H54 (cell line): ENCODE results near the gene INSC.
A peak's percentile ranks its signal among the peaks of the same experiment; 100 is the strongest.
"Not testable (repeated sequence)": the region's sequence is repeated elsewhere in the genome, so short reads cannot be mapped to it uniquely, and the experiment has no call there.

Experiments
- DNase-seq: peaks from one replicate; pipeline ENCODE4 v3.0.0; 2011; ENCODE audit warnings: low spot score, mixed read lengths; ENCODE audit not compliant: insufficient read length
- FAIRE-seq: peaks from 3 replicates; lab custom pipeline; 2011; peaks lifted over from hg19 to GRCh38; lab: Jason Lieb, UNC
- POLR2A ChIP-seq: IDR thresholded peaks from 2 replicates; pipeline ENCODE4 v1.6.1; 2011; ENCODE audit warnings: low read depth, mild to moderate bottlenecking, low read length

Gene INSC, protein sequence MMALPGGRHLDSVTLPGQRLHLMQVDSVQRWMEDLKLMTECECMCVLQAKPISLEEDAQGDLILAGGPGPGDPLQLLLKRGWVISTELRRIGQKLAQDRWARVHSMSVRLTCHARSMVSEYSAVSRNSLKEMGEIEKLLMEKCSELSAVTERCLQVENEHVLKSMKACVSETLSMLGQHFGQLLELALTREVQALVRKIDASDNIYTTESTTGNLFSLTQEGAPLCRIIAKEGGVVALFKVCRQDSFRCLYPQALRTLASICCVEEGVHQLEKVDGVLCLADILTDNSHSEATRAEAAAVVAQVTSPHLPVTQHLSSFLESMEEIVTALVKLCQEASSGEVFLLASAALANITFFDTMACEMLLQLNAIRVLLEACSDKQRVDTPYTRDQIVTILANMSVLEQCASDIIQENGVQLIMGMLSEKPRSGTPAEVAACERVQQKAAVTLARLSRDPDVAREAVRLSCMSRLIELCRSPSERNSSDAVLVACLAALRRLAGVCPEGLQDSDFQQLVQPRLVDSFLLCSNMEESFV

DNA sequence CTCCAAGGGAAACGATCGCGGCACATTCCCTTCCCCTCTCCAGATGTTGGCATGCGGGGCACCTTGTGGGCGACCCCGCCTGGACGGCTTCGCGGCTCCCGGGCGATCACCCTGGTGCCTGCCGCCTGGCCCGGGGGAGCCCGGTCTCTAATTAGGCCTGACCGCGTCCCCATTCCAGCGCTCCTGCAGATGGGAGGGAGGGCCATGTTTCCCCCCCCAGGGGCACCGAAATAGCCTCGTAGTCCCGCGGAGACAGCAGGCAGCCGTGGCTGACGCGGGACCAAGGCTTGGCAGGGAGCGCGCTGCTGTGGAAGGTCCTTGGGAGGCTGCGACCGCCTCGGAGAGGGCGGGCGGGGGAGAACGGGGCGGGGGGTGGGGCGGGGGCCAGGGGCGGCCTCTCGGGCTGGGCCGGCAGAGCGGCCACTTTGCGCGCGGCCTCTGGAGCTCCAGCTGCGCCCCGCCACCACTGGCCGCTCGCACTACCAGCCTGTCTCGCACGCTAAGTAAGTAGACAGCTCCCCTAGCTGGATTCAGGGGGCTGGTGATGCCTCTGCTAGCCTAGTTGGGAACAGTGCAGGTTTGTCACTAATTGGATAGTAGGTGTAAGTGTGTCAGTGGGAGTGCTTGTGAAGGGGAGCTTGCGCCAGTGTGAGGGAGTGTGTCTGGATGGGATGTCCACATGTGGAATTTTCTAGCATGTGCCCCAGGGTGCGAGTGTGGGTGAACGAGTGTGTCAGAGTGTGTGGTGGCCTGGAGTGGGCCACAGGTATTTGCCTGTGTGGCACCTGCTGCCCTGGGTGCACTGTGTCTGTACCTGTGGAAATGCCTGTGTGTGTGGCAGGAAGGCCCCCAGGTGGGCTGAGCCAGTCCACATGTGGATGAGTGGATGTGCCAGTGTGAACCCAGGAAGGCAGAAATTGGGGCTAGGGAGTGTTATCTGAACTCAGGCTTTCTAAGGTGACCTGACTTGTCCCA, at the start of gene INSC:
TSS of gene INSC (plus strand) at position 423 of the 975 bp plus-strand sequence. CDS start 34,252 bp downstream, outside the sequence.
- DNase-seq (no peak), FAIRE-seq (no peak)
- no peak for TF ChIP-seq POLR2A

DNA sequence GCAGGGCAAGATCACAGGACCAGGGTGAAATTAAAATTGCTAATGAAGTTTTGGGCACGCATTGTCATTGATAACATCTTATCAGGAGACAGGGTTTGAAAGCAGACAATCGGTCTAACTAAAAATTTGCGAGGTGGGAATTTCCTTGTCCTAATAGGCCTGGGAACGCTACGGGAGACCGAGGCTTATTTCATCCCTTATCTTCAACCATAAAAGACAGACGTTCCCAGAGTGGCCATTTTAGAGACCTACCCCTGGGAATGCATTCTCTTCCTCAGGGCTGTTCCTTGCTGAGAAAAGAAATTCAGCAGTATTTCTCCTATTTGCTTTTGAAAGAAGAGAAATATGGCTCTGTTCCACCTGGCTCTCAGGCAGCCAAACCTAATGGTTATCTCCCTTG, 45.0 kb upstream of the INSC start:
- not testable (repeated sequence) for FAIRE-seq, DNase-seq

DNA sequence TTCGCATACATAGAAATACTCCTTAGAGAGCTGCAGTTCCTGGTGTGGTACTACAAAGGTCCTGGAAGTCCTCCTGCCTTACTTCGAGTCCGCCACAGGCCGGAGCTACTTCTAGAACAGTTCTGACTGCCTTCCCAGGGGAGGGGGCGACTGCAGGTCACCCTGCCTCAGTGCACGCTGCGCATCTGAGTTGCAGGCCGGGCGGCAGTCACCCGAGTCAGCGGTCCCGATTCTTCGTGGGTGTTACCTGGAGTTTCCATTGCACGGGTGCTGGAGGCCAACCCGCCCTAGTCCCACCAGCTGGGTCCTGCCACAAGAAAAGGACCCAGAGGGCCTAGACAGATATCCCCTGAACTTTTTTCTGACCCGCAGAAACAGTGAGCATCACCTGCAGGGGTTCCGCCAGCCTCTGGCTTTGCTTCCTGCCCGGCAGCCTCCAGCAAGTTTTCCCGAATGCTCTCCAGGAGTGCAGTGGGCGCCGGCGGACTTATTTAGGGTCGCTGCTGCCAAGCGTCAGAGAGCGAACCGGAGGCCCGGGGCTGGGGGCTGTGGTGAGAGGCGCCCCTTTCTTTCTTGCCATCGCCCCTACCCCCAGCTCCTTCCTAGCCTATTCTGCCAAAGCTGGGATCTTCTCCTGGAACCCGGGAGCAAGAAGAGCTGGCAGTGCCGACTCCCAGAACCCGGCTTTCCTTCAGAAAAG, 43.0 kb upstream of the INSC start:
- no peak for FAIRE-seq
- no peak for TF ChIP-seq POLR2A
- DNase-seq = no peak

DNA sequence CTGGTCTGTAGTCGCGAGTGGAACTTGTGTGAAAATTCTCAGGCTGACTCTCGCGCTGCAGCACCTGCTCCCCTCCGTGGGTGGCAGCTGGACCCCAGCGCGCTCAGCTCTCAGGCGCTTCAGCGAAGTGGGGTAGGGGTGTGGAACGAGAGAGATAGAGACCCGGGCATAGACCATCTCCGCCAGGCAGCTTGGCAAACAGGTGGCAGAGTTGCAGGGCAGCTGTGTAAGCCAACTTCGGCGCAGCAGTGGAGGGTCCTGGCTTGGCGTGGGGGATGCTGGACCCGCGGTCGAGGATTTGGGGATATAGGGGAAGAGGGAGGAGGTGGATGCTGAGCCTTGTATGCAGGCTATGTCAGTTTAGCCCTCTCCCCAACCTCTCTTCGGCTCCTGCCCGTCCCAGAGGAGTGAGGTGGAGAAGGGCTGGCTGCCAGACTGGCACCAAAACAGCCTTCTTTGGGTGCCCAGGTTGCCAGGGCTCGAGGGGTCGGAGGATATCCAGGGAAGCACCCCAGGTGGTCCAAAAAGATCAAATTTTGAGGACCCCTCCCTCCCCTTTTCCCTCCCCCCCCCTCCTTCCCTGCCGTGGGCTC, 42.1 kb upstream of the INSC start:
- DNase-seq = no peak
- no peak for FAIRE-seq
- no peak for TF ChIP-seq POLR2A

DNA sequence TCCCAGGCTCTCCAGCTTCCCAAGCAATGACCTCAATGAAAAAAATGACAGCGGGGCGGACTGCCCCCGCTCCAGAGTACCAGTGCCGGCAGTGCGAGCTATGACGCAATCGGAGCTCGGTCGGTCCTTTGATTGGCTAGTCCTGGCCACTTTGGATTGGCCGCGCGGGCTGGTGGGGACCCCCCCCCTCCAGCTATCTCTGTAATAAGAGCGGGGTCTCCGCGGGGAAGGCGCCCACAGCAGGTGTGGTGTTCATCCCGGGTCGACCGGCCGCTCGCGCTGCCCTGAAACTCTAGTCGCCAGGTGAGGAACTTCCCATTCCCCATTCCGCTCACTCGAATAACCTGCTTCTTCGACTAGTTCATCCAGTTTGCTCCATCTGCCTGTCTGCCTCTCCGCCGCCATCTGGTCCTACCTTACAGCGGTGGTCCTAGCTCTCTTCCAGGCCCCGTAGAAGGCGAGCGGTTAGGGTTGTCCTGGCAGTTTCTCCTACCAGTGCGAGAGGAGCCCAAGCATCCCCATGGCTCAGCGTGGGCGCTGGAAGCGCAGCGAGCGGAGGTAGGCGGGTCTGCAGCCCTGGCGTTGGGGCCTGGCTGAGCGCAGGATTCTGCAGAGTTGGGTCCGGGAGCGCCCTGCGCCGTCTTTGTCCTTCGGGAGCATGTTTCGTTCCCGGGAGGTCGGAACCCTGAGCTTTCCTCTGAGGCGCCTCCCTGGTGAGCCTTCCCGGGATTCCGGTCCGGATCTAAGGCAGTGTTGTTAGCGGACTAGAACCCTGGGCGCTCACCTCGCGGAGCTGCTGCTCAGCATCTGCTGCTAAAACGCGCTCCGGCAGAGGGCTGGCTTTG, 41.1 kb upstream of the INSC start, which contains the start of gene CALCB:
TSS of gene CALCB (plus strand) at position 233 of the 845 bp plus-strand sequence. CDS start 1,126 bp downstream, outside the sequence.
- TF ChIP-seq POLR2A = no peak
- no peak for DNase-seq
- FAIRE-seq = no peak

DNA sequence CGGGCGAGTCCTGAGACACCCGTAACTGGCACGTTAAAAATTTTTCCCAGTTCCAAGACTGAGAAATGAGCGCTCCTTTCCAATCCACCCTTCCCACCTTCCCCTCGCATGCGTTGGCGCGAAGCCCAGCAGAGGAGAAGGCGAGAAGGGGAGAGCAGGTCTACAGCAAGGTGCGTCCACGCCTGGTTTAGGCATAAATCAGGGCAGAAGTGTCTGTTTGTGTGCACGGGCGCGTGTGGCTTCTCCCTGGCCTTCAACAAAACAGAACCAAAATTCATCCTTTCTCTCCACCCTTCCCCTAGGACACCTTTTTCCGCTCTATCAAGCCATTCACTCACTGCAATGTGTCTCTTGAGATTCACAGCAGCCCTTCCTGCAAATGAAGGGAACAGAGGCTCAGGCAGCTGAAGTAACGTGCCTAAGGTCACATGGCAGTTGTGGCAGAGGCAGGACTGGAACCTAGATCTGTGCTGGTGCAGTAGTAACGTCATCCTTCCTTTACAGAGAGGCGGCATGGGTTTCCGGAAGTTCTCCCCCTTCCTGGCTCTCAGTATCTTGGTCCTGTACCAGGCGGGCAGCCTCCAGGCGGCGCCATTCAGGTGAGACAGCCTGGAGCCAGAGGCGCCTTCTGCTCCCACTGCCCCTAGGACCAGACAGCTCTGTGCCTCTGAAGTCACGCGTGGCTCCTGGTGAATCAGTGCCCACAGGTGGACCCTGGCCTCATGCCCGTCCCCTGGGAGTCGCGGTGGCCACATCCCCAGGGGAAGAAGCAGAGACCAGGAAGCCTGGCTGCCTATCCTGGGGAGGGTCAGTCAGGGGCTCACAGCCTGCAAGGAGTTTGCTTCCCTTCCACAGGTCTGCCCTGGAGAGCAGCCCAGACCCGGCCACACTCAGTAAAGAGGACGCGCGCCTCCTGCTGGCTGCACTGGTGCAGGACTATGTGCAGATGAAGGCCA, 40.2 kb upstream of the INSC start:
- peak; percentile 36 for DNase-seq
- no peak for FAIRE-seq
- TF ChIP-seq POLR2A = no peak

DNA sequence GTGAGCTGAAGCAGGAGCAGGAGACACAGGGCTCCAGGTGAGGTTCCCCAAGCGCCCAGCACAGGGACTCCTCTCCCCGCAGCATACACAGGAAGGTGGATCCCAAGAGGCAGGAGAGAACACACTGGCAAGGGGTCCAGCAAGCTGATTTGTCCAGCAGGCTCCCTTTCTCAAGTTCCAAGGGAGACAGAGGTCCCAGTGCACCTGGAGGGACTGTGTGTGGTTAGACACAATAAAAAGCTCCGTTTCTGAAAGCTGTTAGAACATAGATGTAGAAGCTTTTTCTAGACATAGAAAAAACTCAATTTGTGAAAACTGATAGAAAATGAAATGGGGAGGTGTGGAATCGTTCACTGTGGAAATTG, 39.6 kb upstream of the INSC start:
- DNase-seq (no peak), FAIRE-seq (no peak)
- no peak for TF ChIP-seq POLR2A

DNA sequence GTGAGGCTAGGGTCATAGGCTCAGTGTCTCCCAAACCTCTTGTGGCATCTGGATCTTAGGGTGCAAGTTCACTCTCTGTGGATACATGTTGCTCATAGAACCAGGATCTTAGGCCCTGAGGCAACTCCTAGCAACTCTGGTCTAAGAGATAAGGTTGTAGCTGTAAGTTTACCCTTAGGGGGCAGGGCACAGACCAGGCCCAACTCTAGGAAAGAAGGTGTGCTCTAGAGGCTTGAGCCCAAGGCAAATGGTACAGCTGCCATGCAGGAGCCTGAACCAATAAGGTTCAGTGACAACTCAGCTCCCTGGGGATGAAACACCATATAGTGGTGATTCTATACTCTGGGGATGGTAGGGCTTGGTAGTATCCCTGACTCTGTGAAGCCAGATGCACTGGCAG, 23.5 kb upstream of the INSC start:
- FAIRE-seq (no peak), DNase-seq (no peak)
- TF ChIP-seq POLR2A = no peak

DNA sequence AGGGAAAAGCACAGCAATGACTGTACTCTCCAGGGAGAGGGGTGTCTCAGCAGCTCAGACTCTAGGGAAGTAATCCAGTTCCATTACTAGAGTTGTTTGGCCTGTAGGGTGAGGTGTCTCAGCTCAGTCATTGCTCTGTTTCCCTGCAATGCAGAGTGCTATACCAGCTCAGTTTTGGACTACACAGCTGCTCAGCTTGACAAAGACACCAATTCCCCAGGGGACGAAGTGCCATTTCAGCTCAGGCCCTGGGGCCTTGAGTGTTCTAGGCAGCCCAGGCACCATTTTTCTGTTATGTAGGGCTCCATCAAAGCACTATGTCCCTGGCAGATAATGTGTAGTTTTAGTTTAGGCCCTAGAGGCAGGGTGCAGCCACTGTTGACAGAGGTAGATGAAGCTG, 23.1 kb upstream of the INSC start:
- no peak for TF ChIP-seq POLR2A
- DNase-seq (no peak), FAIRE-seq (no peak)

DNA sequence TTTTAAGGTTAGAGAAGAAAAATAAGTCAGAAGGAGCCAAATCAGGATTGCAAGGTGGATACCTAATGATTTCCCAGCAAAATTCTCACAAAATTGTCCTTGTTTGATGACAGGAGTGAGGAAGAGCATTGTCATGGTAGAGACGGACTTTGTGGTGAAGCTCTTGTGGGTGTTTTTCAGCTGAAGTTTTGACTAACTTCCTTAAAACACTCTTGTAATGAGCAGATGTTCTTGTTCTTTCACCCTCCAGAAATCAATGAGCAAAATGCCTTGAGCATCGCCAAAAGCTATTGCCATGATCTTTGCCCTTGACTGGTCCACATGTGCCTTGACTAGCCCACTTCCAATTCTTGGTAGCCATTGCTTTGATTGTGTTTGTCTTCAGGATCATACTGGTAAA, 21.3 kb upstream of the INSC start:
- DNase-seq (no peak), FAIRE-seq (no peak)
- no peak for TF ChIP-seq POLR2A

DNA sequence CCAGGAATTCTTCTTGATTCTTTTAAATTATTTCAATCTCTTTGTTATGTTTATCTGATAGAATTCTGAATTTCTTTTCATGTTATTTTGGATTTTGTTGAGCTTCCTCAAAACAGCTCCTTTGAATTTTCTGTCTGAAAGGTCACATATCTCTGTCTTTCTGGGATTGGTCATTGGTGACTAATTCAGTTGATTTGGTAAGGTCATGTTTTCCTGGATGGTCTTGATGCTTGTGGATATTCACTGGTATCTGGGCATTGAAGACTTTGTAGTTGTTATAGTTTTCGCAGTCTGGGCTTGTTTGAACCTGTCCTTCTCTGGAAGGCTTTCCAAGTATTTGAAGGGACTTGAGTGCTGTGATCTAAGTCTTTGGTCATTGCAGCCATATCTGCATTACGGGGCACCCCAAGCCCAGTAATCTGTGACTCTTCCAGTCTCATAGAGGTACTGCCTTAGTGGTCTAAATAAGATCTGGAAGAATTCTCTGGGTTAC, 18.9 kb upstream of the INSC start:
- no peak for DNase-seq
- FAIRE-seq = no peak
- TF ChIP-seq POLR2A = no peak
